GM12878 (cell line): Measurements from ENCODE around the gene MYOM3.

ENCODE experiments used
- ASH2L ChIP-seq: fragments of 300-600, 200-600 bp; sonication (generic); IDR thresholded peaks from 2 replicates; pipeline ENCODE4 v1.6.1; 2017; ENCODE audit warnings: low read depth, mild to moderate bottlenecking, borderline replicate concordance
- CHD1 ChIP-seq: IDR thresholded peaks from 2 replicates; pipeline ENCODE4 v1.6.1; 2012; ENCODE audit warnings: low read depth, low read length, improper control_type of control experiment
- ELK1 ChIP-seq: IDR thresholded peaks from 2 replicates; pipeline ENCODE4 v1.6.1; 2012; ENCODE audit warnings: low read depth, low read length, improper control_type of control experiment
- MAX ChIP-seq: IDR thresholded peaks from 2 replicates; pipeline ENCODE4 v1.6.1; 2012; ENCODE audit warnings: low read depth, low read length, improper control_type of control experiment
- MTA3 ChIP-seq: IDR thresholded peaks from 2 replicates; pipeline ENCODE4 v1.6.1; 2012; ENCODE audit warnings: low read length, inconsistent platforms, borderline replicate concordance
- NBN ChIP-seq: fragments of 450-650 bp; IDR thresholded peaks from 2 replicates; pipeline ENCODE4 v1.6.1; 2016
- POLR2A ChIP-seq: IDR thresholded peaks from 2 replicates; pipeline ENCODE4 v1.6.1; 2011; ENCODE audit warnings: low read depth, mild to moderate bottlenecking, low read length
- TF ChIP-seq, protein P1 (sequence below), 3 experiments: IDR thresholded peaks in 2 of 3; conservative IDR thresholded peaks in 1 of 3; 2 replicates each; pipeline ENCODE4 v1.5.1; 2011; ENCODE audit warnings: low read depth in 3 of 3, low read length in 3 of 3, mild to moderate bottlenecking in 3 of 3, control low read depth in 2 of 3, moderate library complexity in 2 of 3, inconsistent platforms in 1 of 3, mixed read lengths in 1 of 3; ENCODE audit not compliant: control insufficient read depth in 2 of 3, insufficient read depth in 1 of 3; ENCODE audit errors: extremely low read depth in 1 of 3
- TF ChIP-seq, protein P2 (sequence below): IDR thresholded peaks from 2 replicates; pipeline ENCODE4 v1.6.1; 2012; ENCODE audit warnings: low read length, inconsistent platforms

GRCh38 chr1:24130385-24130784 is 18.4 kb upstream of the MYOM3 start:
- no peak for TF ChIP-seq NBN
- TF ChIP-seq MTA3: no peak
- TF ChIP-seq, protein P1, sequence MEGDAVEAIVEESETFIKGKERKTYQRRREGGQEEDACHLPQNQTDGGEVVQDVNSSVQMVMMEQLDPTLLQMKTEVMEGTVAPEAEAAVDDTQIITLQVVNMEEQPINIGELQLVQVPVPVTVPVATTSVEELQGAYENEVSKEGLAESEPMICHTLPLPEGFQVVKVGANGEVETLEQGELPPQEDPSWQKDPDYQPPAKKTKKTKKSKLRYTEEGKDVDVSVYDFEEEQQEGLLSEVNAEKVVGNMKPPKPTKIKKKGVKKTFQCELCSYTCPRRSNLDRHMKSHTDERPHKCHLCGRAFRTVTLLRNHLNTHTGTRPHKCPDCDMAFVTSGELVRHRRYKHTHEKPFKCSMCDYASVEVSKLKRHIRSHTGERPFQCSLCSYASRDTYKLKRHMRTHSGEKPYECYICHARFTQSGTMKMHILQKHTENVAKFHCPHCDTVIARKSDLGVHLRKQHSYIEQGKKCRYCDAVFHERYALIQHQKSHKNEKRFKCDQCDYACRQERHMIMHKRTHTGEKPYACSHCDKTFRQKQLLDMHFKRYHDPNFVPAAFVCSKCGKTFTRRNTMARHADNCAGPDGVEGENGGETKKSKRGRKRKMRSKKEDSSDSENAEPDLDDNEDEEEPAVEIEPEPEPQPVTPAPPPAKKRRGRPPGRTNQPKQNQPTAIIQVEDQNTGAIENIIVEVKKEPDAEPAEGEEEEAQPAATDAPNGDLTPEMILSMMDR (IDR thresholded peaks at IDR 0.05 in 2 of 3, conservative IDR thresholded peaks at IDR 0.05 in 1 of 3; ENCODE audit: control insufficient read depth in 2 of 3, extremely low read depth in 1 of 3, insufficient read depth in 1 of 3, low read depth in 3 of 3, low read length in 3 of 3): no peak
- no peak for TF ChIP-seq ELK1
- TF ChIP-seq ASH2L: no peak
- no peak for TF ChIP-seq MAX
- no peak for TF ChIP-seq POLR2A
- TF ChIP-seq, protein P2, sequence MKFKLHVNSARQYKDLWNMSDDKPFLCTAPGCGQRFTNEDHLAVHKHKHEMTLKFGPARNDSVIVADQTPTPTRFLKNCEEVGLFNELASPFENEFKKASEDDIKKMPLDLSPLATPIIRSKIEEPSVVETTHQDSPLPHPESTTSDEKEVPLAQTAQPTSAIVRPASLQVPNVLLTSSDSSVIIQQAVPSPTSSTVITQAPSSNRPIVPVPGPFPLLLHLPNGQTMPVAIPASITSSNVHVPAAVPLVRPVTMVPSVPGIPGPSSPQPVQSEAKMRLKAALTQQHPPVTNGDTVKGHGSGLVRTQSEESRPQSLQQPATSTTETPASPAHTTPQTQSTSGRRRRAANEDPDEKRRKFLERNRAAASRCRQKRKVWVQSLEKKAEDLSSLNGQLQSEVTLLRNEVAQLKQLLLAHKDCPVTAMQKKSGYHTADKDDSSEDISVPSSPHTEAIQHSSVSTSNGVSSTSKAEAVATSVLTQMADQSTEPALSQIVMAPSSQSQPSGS: no peak
- no peak for TF ChIP-seq CHD1
